ENCODE results near the gene MAL. TPM values are rescaled to one million over a fixed set of nuclear protein-coding genes. Genes with fewer than 3 reads are reported as not detected.

MAL gene
- polyA plus RNA-seq, 1 donor from 2014 or later, result not detected

DNA sequence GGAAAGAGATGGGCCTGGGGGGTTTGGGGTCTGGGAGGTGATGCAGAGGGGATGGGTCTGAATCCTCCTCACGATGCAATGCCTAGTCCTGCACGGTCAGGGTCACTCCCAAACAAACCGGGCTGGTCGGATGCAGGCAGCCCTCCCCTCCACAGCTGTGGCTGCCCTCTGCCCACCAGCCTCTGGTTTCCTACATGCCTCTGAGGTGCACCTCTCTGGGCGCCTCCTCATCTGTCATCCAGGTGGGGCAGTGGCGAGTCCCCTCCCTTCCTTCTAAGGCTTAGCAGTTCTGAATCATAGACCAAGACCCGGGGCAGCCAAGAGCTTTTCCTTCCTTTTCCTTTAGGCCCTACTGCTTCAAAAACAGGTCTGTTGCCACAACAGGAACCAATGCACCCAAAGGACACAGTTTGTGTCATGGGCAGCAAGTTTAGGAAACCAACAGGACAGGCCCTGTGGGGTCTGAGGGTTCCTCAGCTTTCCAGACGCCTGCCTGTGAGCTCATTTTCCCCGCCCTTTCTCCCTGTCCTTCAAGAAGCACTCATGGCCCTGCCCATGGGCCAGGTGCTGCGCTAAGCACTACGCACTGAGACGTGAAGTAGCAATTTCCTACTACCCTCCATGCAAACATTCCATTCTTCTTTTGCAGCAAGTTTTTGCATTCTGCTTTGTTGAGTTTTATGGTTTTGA, 6.5 kb upstream of the MAL start:
- no peak for TF ChIP-seq MXI1 (conservative IDR thresholded peaks at IDR 0.05; ENCODE audit: poor library complexity, severe bottlenecking)
- H3K27me3 ChIP-seq (ENCODE audit: insufficient read depth, low read depth, low read length), result no peaks in the 10 kb centered on the region
- no peak overlapping the region for H3K9ac ChIP-seq (ENCODE audit: low read length)
- no peaks in the 10 kb centered on the region for H3K79me2 ChIP-seq (replicated peaks; ENCODE audit: insufficient read depth, low read length)
- no peak overlapping the region for H3K4me3 ChIP-seq (ENCODE audit: low read length)
- H3K9me3 ChIP-seq (ENCODE audit: low read length), result peaks cover 8% of the 10 kb centered on the region
- no peaks in the 10 kb centered on the region for H3K9me2 ChIP-seq (ENCODE audit: insufficient read depth, low read length)
- H3K36me3 ChIP-seq (ENCODE audit: insufficient read depth, low read length), result no peaks in the 10 kb centered on the region
- H3K27ac ChIP-seq (ENCODE audit: low read length), result no peak overlapping the region
- no peak overlapping the region for H2AFZ ChIP-seq (ENCODE audit: low read depth, low read length)
- H3F3A ChIP-seq (ENCODE audit: insufficient read depth, low read length, poor library complexity, severe bottlenecking), result no peaks in the 10 kb centered on the region
- H4K20me1 ChIP-seq (ENCODE audit: insufficient read depth), result no peaks in the 10 kb centered on the region
- H3K4me2 ChIP-seq (ENCODE audit: low read length), result no peak overlapping the region

DNA sequence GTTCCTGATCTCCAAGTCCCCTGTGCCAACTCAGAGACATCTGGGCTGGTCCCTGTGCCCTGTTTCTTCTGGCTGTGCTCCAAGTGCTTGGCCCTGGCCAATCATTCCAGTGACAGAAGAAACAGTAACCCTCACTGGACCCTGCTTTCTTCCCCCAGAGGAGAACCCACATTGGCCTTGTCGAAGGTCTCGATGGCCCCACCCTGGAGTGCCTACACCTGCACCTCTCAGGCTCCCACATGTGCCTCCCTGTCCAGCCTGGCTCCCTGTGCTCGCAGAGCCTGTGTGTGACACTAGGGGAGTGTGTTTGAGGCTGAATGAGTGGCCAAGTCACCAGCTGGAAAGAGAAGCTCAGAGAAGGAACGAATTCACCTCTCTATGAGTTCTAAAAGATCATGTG, 5.9 kb upstream of the MAL start:
- no peaks in the 10 kb centered on the region for H3K27me3 ChIP-seq (ENCODE audit: insufficient read depth, low read depth, low read length)
- TF ChIP-seq SMC3 (conservative IDR thresholded peaks at IDR 0.05; ENCODE audit: poor library complexity), result no peak
- H3F3A ChIP-seq (ENCODE audit: insufficient read depth, low read length, poor library complexity, severe bottlenecking), result no peaks in the 10 kb centered on the region
- no peak overlapping the region for H3K9ac ChIP-seq (ENCODE audit: low read length)
- H3K27ac ChIP-seq (ENCODE audit: low read length), result no peak overlapping the region
- no peaks in the 10 kb centered on the region for H3K79me2 ChIP-seq (replicated peaks; ENCODE audit: insufficient read depth, low read length)
- peaks cover 8% of the 10 kb centered on the region for H3K9me3 ChIP-seq (ENCODE audit: low read length)
- H3K4me3 ChIP-seq (ENCODE audit: low read length), result no peak overlapping the region
- H4K20me1 ChIP-seq (ENCODE audit: insufficient read depth), result no peaks in the 10 kb centered on the region
- no peaks in the 10 kb centered on the region for H3K9me2 ChIP-seq (ENCODE audit: insufficient read depth, low read length)
- no peaks in the 10 kb centered on the region for H3K36me3 ChIP-seq (ENCODE audit: insufficient read depth, low read length)
- H3K4me2 ChIP-seq (ENCODE audit: low read length), result no peak overlapping the region
- no peak overlapping the region for H2AFZ ChIP-seq (ENCODE audit: low read depth, low read length)

DNA sequence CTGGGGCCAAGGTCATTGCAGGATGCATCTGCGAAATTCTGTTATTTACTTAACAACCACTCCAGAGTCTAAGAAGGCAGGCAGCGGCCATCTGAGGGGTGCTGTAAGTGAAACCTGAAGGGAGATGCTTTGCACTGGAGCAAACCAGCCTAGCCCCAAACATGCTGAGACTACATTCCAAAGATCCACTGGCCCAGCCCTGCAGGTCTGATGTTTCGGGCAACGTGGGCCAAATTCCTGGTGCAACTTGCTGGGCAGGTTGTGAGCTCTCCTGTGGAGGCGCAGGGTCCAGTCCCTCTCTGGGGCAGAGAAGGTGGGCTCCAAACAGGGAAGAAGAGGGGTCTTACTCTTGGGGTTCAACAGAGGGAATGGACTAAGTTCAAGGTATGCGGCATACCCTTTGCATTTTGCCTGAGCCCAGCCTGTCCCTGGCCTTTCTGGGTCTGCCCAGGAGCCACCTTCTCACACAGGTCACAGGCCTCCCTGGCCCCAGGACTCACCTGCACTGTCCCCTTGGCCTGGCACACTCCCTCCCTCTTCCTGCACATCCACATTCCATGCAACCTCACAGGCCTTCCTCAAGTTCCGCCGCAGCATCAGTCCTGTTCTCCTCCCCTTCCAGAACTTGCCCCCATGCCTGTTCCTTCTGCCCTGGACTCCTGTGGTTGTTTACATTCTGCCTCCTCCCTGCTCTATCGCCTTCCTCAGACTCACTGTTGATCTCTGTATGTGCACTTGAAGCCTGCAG, 5.1 kb upstream of the MAL start:
- H3K79me2 ChIP-seq (replicated peaks; ENCODE audit: insufficient read depth, low read length), result no peaks in the 10 kb centered on the region
- no peak overlapping the region for H2AFZ ChIP-seq (ENCODE audit: low read depth, low read length)
- no peaks in the 10 kb centered on the region for H4K20me1 ChIP-seq (ENCODE audit: insufficient read depth)
- H3K9ac ChIP-seq (ENCODE audit: low read length), result no peak overlapping the region
- no peak overlapping the region for H3K27ac ChIP-seq (ENCODE audit: low read length)
- TF ChIP-seq POLR2AphosphoS5 (IDR thresholded peaks at IDR 0.05), result no peak
- no peak for TF ChIP-seq EZH2 (IDR thresholded peaks at IDR 0.05; ENCODE audit: borderline replicate concordance, insufficient read depth, low read length, poor library complexity, severe bottlenecking)
- no peak for TF ChIP-seq SMC3 (conservative IDR thresholded peaks at IDR 0.05; ENCODE audit: poor library complexity)
- TF ChIP-seq EP300 (conservative IDR thresholded peaks at IDR 0.05; ENCODE audit: poor library complexity, severe bottlenecking), result no peak
- no peaks in the 10 kb centered on the region for H3F3A ChIP-seq (ENCODE audit: insufficient read depth, low read length, poor library complexity, severe bottlenecking)
- no peaks in the 10 kb centered on the region for H3K36me3 ChIP-seq (ENCODE audit: insufficient read depth, low read length)
- H3K4me3 ChIP-seq (ENCODE audit: low read length), result no peak overlapping the region
- no peaks in the 10 kb centered on the region for H3K9me2 ChIP-seq (ENCODE audit: insufficient read depth, low read length)
- H3K9me3 ChIP-seq (ENCODE audit: low read length), result peaks cover 8% of the 10 kb centered on the region
- H3K27me3 ChIP-seq (ENCODE audit: insufficient read depth, low read depth, low read length), result no peaks in the 10 kb centered on the region
- H3K4me2 ChIP-seq (ENCODE audit: low read length), result no peak overlapping the region

DNA sequence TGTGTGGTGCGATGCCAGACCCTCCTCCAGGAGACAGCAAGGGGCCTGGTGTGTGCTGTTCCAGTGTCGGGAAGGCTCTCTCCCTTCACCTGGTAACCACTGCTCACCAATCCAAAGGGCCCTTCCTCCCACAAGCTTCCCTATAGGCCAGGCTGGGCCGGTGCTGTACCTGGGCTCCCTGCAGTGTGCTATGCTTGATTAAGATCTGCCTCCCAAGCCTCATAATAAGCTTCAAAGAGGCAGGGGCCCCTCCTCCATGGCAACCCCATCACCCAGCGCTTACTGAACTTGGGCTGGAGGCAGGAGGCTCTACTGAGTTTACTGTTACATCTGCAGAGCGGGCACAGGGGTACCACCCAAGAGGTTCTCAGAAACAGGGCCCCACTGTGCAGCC, 4.5 kb upstream of the MAL start:
- Histone ChIP-seq H3K79me2 (replicated peaks; ENCODE audit: insufficient read depth, low read length) (no peaks in the 10 kb centered on the region), H2AFZ (ENCODE audit: low read depth, low read length) (no peak overlapping the region), H3K4me2 (ENCODE audit: low read length) (no peak overlapping the region), H3K27me3 (ENCODE audit: insufficient read depth, low read depth, low read length) (no peaks in the 10 kb centered on the region), H3K9me3 (ENCODE audit: low read length) (peaks cover 8% of the 10 kb centered on the region), H3K9ac (ENCODE audit: low read length) (no peak overlapping the region), H3F3A (ENCODE audit: insufficient read depth, low read length, poor library complexity, severe bottlenecking) (no peaks in the 10 kb centered on the region), H3K9me2 (ENCODE audit: insufficient read depth, low read length) (no peaks in the 10 kb centered on the region), H3K27ac (ENCODE audit: low read length) (no peak overlapping the region), H3K4me3 (ENCODE audit: low read length) (no peak overlapping the region), H3K36me3 (ENCODE audit: insufficient read depth, low read length) (no peaks in the 10 kb centered on the region), H4K20me1 (ENCODE audit: insufficient read depth) (no peaks in the 10 kb centered on the region)
- TF ChIP-seq POLR2AphosphoS5 (IDR thresholded peaks at IDR 0.05) (no peak), TAF1 (IDR thresholded peaks at IDR 0.05; ENCODE audit: low read depth) (no peak), RAD21 (conservative IDR thresholded peaks at IDR 0.05) (no peak)
- TF ChIP-seq, protein P1, sequence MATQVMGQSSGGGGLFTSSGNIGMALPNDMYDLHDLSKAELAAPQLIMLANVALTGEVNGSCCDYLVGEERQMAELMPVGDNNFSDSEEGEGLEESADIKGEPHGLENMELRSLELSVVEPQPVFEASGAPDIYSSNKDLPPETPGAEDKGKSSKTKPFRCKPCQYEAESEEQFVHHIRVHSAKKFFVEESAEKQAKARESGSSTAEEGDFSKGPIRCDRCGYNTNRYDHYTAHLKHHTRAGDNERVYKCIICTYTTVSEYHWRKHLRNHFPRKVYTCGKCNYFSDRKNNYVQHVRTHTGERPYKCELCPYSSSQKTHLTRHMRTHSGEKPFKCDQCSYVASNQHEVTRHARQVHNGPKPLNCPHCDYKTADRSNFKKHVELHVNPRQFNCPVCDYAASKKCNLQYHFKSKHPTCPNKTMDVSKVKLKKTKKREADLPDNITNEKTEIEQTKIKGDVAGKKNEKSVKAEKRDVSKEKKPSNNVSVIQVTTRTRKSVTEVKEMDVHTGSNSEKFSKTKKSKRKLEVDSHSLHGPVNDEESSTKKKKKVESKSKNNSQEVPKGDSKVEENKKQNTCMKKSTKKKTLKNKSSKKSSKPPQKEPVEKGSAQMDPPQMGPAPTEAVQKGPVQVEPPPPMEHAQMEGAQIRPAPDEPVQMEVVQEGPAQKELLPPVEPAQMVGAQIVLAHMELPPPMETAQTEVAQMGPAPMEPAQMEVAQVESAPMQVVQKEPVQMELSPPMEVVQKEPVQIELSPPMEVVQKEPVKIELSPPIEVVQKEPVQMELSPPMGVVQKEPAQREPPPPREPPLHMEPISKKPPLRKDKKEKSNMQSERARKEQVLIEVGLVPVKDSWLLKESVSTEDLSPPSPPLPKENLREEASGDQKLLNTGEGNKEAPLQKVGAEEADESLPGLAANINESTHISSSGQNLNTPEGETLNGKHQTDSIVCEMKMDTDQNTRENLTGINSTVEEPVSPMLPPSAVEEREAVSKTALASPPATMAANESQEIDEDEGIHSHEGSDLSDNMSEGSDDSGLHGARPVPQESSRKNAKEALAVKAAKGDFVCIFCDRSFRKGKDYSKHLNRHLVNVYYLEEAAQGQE (IDR thresholded peaks at IDR 0.05; ENCODE audit: borderline replicate concordance), result no peak

All from neural cell (in vitro differentiated cells).